LNCAP (cell line): ENCODE results near the gene EIF3K.

Source experiments
- CTCF ChIP-seq: fragments of 450-650 bp; IDR thresholded peaks from 2 replicates; pipeline ENCODE4 v1.5.1; 2017; ENCODE audit warnings: mild to moderate bottlenecking

EIF3K gene

GRCh38 chr19:38671654-38672053 is 52.7 kb downstream of the EIF3K start:
- TF ChIP-seq CTCF, result no peak

- no peak for TF ChIP-seq CTCF
Observed at GRCh38 chr19:38673030-38673429, 54.0 kb downstream of the EIF3K start.

- TF ChIP-seq CTCF, result no peak
Observed at GRCh38 chr19:38674388-38675171, 55.6 kb downstream of the EIF3K start.

- TF ChIP-seq CTCF, result no peak
Observed at GRCh38 chr19:38675611-38676010, 56.6 kb downstream of the EIF3K start.

GRCh38 chr19:38676023-38676877 is 57.3 kb downstream of the EIF3K start:
- no peak for TF ChIP-seq CTCF

GRCh38 chr19:38676878-38677646 is 58.1 kb downstream of the EIF3K start:
- TF ChIP-seq CTCF, result no peak

GRCh38 chr19:38678217-38678890 is 59.4 kb downstream of the EIF3K start:
- no peak for TF ChIP-seq CTCF
